HCT116 (cell line): Measurements from ENCODE around the gene EPHA3. TPM values are rescaled to one million over a fixed set of nuclear protein-coding genes. Genes with fewer than 3 reads are reported as not detected.

ENCODE experiments used
- ATAC-seq: fragments of 200-7000 bp; cut with Tn5 transposase; 2 replicates; pipeline ENCODE4 v1.9.1; 2020; ENCODE audit warnings: mild to moderate bottlenecking, moderate library complexity
- BruUV-seq: library from RNA; stranded (reverse); fragments of 400-500 nt; replicated peaks from 2 replicates; lab custom pipeline; 2021; lab: Mats Ljungman, UMichigan
- CTCF ChIA-PET: fragments of 300-600 bp; sonication (Branson Sonifier 250); formaldehyde crosslinking; loops from one replicate; lab custom pipeline; 2021; ENCODE audit warnings: antibody characterized with exemption; lab: Charles Lee
- POLR2A ChIA-PET: fragments of 300-600, 350-600 bp; sonication (Branson Sonifier 250); formaldehyde crosslinking; loops from one replicate; lab custom pipeline; 2021; ENCODE audit warnings: antibody characterized with exemption; lab: Charles Lee
- RAD21 ChIA-PET, 2 experiments: fragments of 300-600 bp; sonication (Branson Sonifier 250); formaldehyde crosslinking; loops; one replicate each; lab custom pipeline; 2023; ENCODE audit warnings: low total read pairs in 2 of 2; ENCODE audit not compliant: uncharacterized antibody in 2 of 2, unreplicated experiment in 2 of 2, low non-redundant PET in 1 of 2; lab: Charles Lee
- DNase-seq: peaks from one replicate; pipeline ENCODE4 v3.0.0-alpha.2; 2010; ENCODE audit warnings: low read depth, low spot score
- H2AFZ ChIP-seq: fragments of 200-600 bp; shearing (Covaris generic), sonication (generic); 2 replicates; pipeline ENCODE4 v1.6.1; 2017; ENCODE audit warnings: low read depth, mixed run types, mixed read lengths, antibody characterized with exemption, low read length; ENCODE audit not compliant: poor library complexity, severe bottlenecking
- H3K27ac ChIP-seq: 2 replicates; pipeline ENCODE4 v1.5.1; 2012; ENCODE audit warnings: low read depth, low read length
- H3K27me3 ChIP-seq: fragments of 200-600 bp; sonication (generic); 2 replicates; pipeline ENCODE4 v1.6.1; 2016; ENCODE audit warnings: mixed run types, low read length, mixed read lengths; ENCODE audit not compliant: insufficient read depth
- H3K36me3 ChIP-seq, 2 experiments: fragments of 200-500 bp in 1 of 2; fragments of 200-600 bp in 1 of 2; sonication (Bioruptor generic) in 1 of 2; sonication (generic) in 1 of 2; 2 replicates each; pipeline versions ENCODE4 v1.5.1 to v1.6.1; 2014 to 2016; ENCODE audit warnings: low read length in 2 of 2, inconsistent platforms in 1 of 2, mixed read lengths in 1 of 2, mixed run types in 1 of 2; ENCODE audit not compliant: insufficient read depth in 2 of 2, control insufficient read depth in 1 of 2
- H3K4me1 ChIP-seq, 2 experiments: fragments of 200-600 bp in 1 of 2; sonication (generic) in 1 of 2; 2 replicates each; pipeline versions ENCODE4 v1.5.1 to v1.6.1; 2012 to 2017; ENCODE audit warnings: low read length in 2 of 2, inconsistent platforms in 1 of 2, mild to moderate bottlenecking in 1 of 2, mixed read lengths in 1 of 2, mixed run types in 1 of 2, moderate library complexity in 1 of 2; ENCODE audit not compliant: insufficient read depth in 2 of 2, control insufficient read depth in 1 of 2
- H3K4me2 ChIP-seq: fragments of 200-600 bp; sonication (generic); 2 replicates; pipeline ENCODE4 v1.6.1; 2017; ENCODE audit warnings: mixed run types, low read length, mixed read lengths
- H3K4me3 ChIP-seq, 2 experiments: fragments of 200-600 bp in 1 of 2; sonication (generic) in 1 of 2; replicated peaks in 1 of 2; 2 replicates each; pipeline ENCODE4 v1.5.1; 2011 to 2016; ENCODE audit warnings: low read length in 2 of 2, control low read depth in 1 of 2, low read depth in 1 of 2, mild to moderate bottlenecking in 1 of 2, mixed read lengths in 1 of 2, mixed run types in 1 of 2
- H3K79me2 ChIP-seq: fragments of 200-600 bp; sonication (generic); 2 replicates; pipeline ENCODE4 v1.6.1; 2017; ENCODE audit warnings: mild to moderate bottlenecking, mixed run types, low read length, moderate library complexity, mixed read lengths; ENCODE audit not compliant: insufficient read depth
- H3K9ac ChIP-seq: fragments of 200-600 bp; sonication (generic); 2 replicates; pipeline ENCODE4 v1.6.1; 2016; ENCODE audit warnings: low read length, mixed read lengths
- H3K9me2 ChIP-seq: fragments of 200-600 bp; sonication (generic), shearing (Covaris generic); 2 replicates; pipeline ENCODE4 v1.6.1; 2017; ENCODE audit warnings: mixed run types, mild to moderate bottlenecking, moderate library complexity; ENCODE audit not compliant: insufficient read depth
- H3K9me3 ChIP-seq, 2 experiments: fragments of 200-500 bp in 1 of 2; fragments of 200-600 bp in 1 of 2; sonication (Bioruptor generic) in 1 of 2; sonication (generic) in 1 of 2; 2 replicates each; pipeline ENCODE4 v1.6.1; 2014 to 2017; ENCODE audit warnings: low read length in 2 of 2, mixed read lengths in 2 of 2, inconsistent platforms in 1 of 2, low read depth in 1 of 2, mild to moderate bottlenecking in 1 of 2, mixed run types in 1 of 2, moderate library complexity in 1 of 2; ENCODE audit not compliant: control insufficient read depth in 1 of 2, insufficient read depth in 1 of 2
- H4K20me1 ChIP-seq: fragments of 200-600 bp; sonication (generic), shearing (Covaris generic); 2 replicates; pipeline ENCODE4 v1.6.1; 2017; ENCODE audit warnings: mixed run types, mild to moderate bottlenecking, moderate library complexity; ENCODE audit not compliant: insufficient read depth
- CEBPB ChIP-seq: IDR thresholded peaks from 2 replicates; pipeline ENCODE4 v1.6.1; 2012; ENCODE audit warnings: low read depth
- ELF1 ChIP-seq: IDR thresholded peaks from 2 replicates; pipeline ENCODE4 v1.6.1; 2012; ENCODE audit warnings: low read depth, borderline replicate concordance
- EZH2 ChIP-seq: fragments of 200-600 bp; sonication (generic); IDR thresholded peaks from 2 replicates; pipeline ENCODE4 v1.6.1; 2017; ENCODE audit warnings: antibody characterized with exemption, mixed run types
- FOSL1 ChIP-seq: IDR thresholded peaks from 2 replicates; pipeline ENCODE4 v1.6.1; 2012; ENCODE audit warnings: low read depth
- POLR2AphosphoS5 ChIP-seq: IDR thresholded peaks from 2 replicates; pipeline ENCODE4 v1.6.1; 2011; ENCODE audit warnings: mild to moderate bottlenecking, low read depth, low read length, moderate library complexity
- REST ChIP-seq: IDR thresholded peaks from 2 replicates; pipeline ENCODE4 v1.6.1; 2012; ENCODE audit warnings: low read depth
- TCF7L2 ChIP-seq: IDR thresholded peaks from 2 replicates; pipeline ENCODE4 v1.7.0; 2011; ENCODE audit warnings: borderline replicate concordance, inconsistent platforms; ENCODE audit not compliant: insufficient read depth, insufficient read length; ENCODE audit errors: extremely low read depth
- YY1 ChIP-seq: IDR thresholded peaks from 2 replicates; pipeline ENCODE4 v1.6.1; 2011; ENCODE audit warnings: low read length, low read depth, moderate library complexity, mild to moderate bottlenecking; ENCODE audit not compliant: insufficient replicate concordance; ENCODE audit errors: extremely low read depth
- ZBTB33 ChIP-seq: IDR thresholded peaks from 2 replicates; pipeline ENCODE4 v1.6.1; 2011; ENCODE audit warnings: mild to moderate bottlenecking, low read length, moderate library complexity; ENCODE audit not compliant: insufficient replicate concordance; ENCODE audit errors: extremely low read depth
- ZNF274 ChIP-seq: fragments of 200-500 bp; sonication (Bioruptor generic); IDR thresholded peaks from 2 replicates; pipeline ENCODE4 v1.6.1; 2014; ENCODE audit warnings: mild to moderate bottlenecking, low read depth, low read length, inconsistent platforms
- intact Hi-C: fragments of 100-400 bp; cut with micrococcal nuclease; formaldehyde crosslinking; loops from 2 replicates; pipeline ENCODE4 v1.10.0; 2022
- total RNA-seq: library from RNA; stranded (reverse); gene quantifications from one replicate; pipeline ENCODE4 v1.2.1, GENCODE V29; 2021; ENCODE audit not compliant: unreplicated experiment

The EPHA3 gene
- total RNA-seq, 1 experiment from 2014 or later = not detected

- Histone ChIP-seq H3K4me3 (no peak overlapping the region), H3K4me1 (no peaks in the 10 kb centered on the region), H3K4me2 (no peak overlapping the region), H3K9me3 (peaks cover 3 to 25% of the 10 kb centered on the region in 2 experiments; a peak in 2 of 4 replicates), H2AFZ (no peak overlapping the region), H3K79me2 (no peaks in the 10 kb centered on the region), H3K9me2 (no peaks in the 10 kb centered on the region), H3K27ac (no peak overlapping the region), H3K9ac (no peak overlapping the region), H4K20me1 (no peaks in the 10 kb centered on the region), H3K36me3 (no peaks in the 10 kb centered on the region; a peak in 1 of 4 replicates), H3K27me3 (no peaks in the 10 kb centered on the region)
- ChIA-PET POLR2A (no interaction called here), CTCF (no interaction called here), RAD21 (no interaction called here)
- DNase-seq (no peak), ATAC-seq (no peak)
- BruUV-seq = no TSS peak
- no peak for TF ChIP-seq REST
- intact Hi-C loops = no loop called here
These were observed 318.6 kb downstream of the EPHA3 start for GRCh38 chr3:89426060-89426459.

DNA sequence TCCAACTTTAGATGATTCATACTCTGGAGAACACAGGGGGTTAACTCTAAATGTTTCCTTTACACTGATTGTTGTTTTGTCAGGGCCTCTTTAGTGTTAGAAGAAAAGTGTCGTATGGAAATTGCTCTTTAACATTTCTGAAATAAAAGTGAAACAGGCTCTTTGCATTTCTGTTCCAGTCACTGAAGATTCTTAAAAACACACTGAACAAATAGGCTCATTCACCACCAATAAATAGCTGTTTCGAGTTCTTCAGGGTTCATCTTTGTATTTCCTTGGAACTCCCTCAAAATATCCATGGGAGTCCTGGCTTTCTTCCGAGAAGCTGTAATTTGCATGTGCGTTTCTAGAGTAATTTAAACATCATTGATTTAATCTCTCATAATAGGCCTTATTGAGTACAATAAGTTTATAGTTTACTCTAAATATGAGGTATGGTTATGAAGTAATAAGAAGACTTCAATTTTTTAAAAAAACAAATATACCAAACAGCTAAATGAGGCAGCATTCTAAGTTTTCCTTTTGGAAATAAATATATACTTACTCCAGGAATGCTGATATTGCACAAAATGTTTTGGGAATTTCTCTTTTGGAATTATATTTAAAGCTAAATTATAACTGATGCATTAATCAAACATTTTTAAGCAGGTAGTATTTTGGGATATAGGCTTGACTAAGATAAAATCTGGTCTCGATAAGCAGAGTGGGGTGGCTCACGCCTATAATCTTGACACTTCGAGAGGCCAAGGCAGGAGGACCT, 327.4 kb downstream of the EPHA3 start:
- RAD21 ChIA-PET = no interaction called here
- intact Hi-C loops = no loop called here
- DNase-seq (no peak), ATAC-seq (no peak)
- no TSS peak for BruUV-seq
- peaks cover 13% of the 10 kb centered on the region in 2 experiments; a peak in 2 of 4 replicates for H3K9me3 ChIP-seq
- H3K4me3 ChIP-seq = no peak overlapping the region
- no peaks in the 10 kb centered on the region for H3K79me2 ChIP-seq
- H3K9me2 ChIP-seq = no peaks in the 10 kb centered on the region
- no peaks in the 10 kb centered on the region for H4K20me1 ChIP-seq
- CTCF ChIA-PET = no interaction called here
- no peaks in the 10 kb centered on the region for H3K36me3 ChIP-seq
- no peaks in the 10 kb centered on the region for H3K4me1 ChIP-seq
- no peak overlapping the region for H3K9ac ChIP-seq
- no peaks in the 10 kb centered on the region for H3K27me3 ChIP-seq
- no peak overlapping the region for H3K4me2 ChIP-seq
- POLR2A ChIA-PET = no interaction called here
- H3K27ac ChIP-seq = no peak overlapping the region
- H2AFZ ChIP-seq = no peak overlapping the region
- TF ChIP-seq YY1 = no peak
- no peak for TF ChIP-seq CEBPB
- TF ChIP-seq ELF1 = no peak
- no peak for TF ChIP-seq POLR2AphosphoS5
- TF ChIP-seq ZBTB33 = no peak
- no peak for TF ChIP-seq TCF7L2
- no peak for TF ChIP-seq FOSL1
- TF ChIP-seq EZH2 = no peak
- no peak for TF ChIP-seq ZNF274
